Panc1 (cell line): Measurements from ENCODE around the gene C2orf81.

Experiments
- CTCF ChIP-seq: fragments of 450-650 bp; IDR thresholded peaks from 2 replicates; pipeline ENCODE4 v1.5.1; 2017; ENCODE audit warnings: mild to moderate bottlenecking
- POLR2AphosphoS5 ChIP-seq: IDR thresholded peaks from 2 replicates; pipeline ENCODE4 v1.6.1; 2012; ENCODE audit warnings: mild to moderate bottlenecking, low read depth, low read length, moderate library complexity
- REST ChIP-seq, 2 experiments: IDR thresholded peaks; 2 replicates each; pipeline ENCODE4 v1.6.1; 2011 to 2012; ENCODE audit warnings: low read depth in 2 of 2, control low read depth in 1 of 2, low read length in 1 of 2, mild to moderate bottlenecking in 1 of 2, moderate library complexity in 1 of 2; ENCODE audit not compliant: insufficient read depth in 1 of 2
- SIN3A ChIP-seq: IDR thresholded peaks from 2 replicates; pipeline ENCODE4 v1.6.1; 2012; ENCODE audit warnings: low read depth, mild to moderate bottlenecking, low read length, moderate library complexity, borderline replicate concordance; ENCODE audit not compliant: insufficient read depth

GRCh38 chr2:74374509-74375205, 46.8 kb downstream of the C2orf81 start:
- no peak for TF ChIP-seq CTCF
- TF ChIP-seq REST (IDR thresholded peaks at IDR 0.05; ENCODE audit: insufficient read depth in 1 of 2, low read depth in 2 of 2, low read length in 1 of 2), result no peak
- no peak for TF ChIP-seq POLR2AphosphoS5
- TF ChIP-seq SIN3A, result no peak
